ENCODE results near the gene MRGPRD. TPM values are rescaled to one million over a fixed set of nuclear protein-coding genes. Genes with fewer than 3 reads are reported as not detected.

MRGPRD gene
- total and polyA plus RNA-seq, 10 of the 15 experiments (the other 5 are each of a cell fraction or from before 2014, with no cell fraction given), result not detected

DNA sequence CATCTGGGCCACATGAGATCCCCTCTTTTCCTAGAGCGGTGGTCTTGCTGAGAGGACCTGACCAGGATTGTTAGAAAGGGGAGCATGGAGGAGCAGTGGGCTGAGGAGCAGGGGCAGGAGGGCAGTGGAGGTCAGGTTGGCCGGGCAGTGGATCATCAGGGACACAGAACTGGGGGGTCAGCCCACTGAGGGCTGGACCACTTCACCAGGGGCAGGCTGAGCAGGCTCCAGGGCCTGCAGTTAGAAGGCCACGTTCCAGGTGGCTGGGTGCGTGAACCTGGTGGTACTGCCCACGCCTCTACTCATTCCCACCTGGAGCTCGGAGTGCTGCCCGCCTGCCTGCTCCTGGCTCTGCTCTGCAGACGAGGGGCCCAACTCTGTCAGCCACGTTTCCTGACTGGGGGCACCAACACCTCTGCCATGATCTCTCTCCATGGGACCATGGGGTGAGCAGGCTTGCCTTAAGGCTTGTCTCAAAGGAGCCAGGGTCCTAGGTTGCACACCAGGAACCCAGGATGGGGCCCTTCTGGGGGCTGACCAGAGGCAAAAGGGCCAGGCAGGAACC, 22.6 kb upstream of the MRGPRD start:
- 9% methylated on average over 9 of the region's 9 CpGs for WGBS (ENCODE audit: insufficient coverage, insufficient replicate concordance, low lambda C conversion rate, missing lambda C conversion rate)
- Histone ChIP-seq H4K20me1 (ENCODE audit: control insufficient read depth, insufficient read depth) (no peaks in the 10 kb centered on the region), H3K27ac (ENCODE audit: control insufficient read depth, insufficient read depth) (no peak overlapping the region), H3K79me2 (ENCODE audit: control insufficient read depth, insufficient read depth, low read length) (no peaks in the 10 kb centered on the region), H3K4me2 (ENCODE audit: control insufficient read depth, insufficient read depth) (no peak overlapping the region), H3K4me3 (no peak overlapping the region), H3K27me3 (replicated peaks in 1 of 2; ENCODE audit: control insufficient read depth in 2 of 2, insufficient read depth in 2 of 2, low read length in 1 of 2) (peaks cover 2 to 3% of the 10 kb centered on the region in 2 experiments; a peak in 3 of 4 replicates), H3K36me3 (ENCODE audit: control insufficient read depth in 2 of 2, insufficient read depth in 2 of 2, low read length in 1 of 2) (no peaks in the 10 kb centered on the region), H2AFZ (ENCODE audit: control insufficient read depth, low read depth, low read length) (no peak overlapping the region), H3K4me1 (ENCODE audit: control insufficient read depth, insufficient read depth, low read length) (no peaks in the 10 kb centered on the region; the same call in 1 of the 2 replicates), H3K9ac (ENCODE audit: control insufficient read depth, insufficient read depth, low read length) (no peak overlapping the region), H3K9me3 (replicated peaks; ENCODE audit: control insufficient read depth, insufficient read depth, low read length) (no peaks in the 10 kb centered on the region)
- no TSS peak for BruUV-seq (replicated peaks)
- in situ Hi-C loops (cut with MboI), result no loop called here
- no peak for TF ChIP-seq FOXM1 (IDR thresholded peaks at IDR 0.05; ENCODE audit: low read depth, low read length)
- TF ChIP-seq, protein P1, sequence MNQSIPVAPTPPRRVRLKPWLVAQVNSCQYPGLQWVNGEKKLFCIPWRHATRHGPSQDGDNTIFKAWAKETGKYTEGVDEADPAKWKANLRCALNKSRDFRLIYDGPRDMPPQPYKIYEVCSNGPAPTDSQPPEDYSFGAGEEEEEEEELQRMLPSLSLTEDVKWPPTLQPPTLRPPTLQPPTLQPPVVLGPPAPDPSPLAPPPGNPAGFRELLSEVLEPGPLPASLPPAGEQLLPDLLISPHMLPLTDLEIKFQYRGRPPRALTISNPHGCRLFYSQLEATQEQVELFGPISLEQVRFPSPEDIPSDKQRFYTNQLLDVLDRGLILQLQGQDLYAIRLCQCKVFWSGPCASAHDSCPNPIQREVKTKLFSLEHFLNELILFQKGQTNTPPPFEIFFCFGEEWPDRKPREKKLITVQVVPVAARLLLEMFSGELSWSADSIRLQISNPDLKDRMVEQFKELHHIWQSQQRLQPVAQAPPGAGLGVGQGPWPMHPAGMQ (IDR thresholded peaks at IDR 0.05; ENCODE audit: borderline replicate concordance), result no peak
- CTCF ChIA-PET, result no interaction called here
- DNase-seq (ENCODE audit: low read depth, low spot score) (no peak), FAIRE-seq (no peak), ATAC-seq (no peak)
- SMC1A ChIA-PET (ENCODE audit: uncharacterized antibody, unreplicated experiment), result no interaction called here
- POLR2A ChIA-PET, result no interaction called here
- intact Hi-C loops (cut with micrococcal nuclease; ENCODE audit: unreplicated experiment), result no loop called here
- RAD21 ChIA-PET (ENCODE audit: unreplicated experiment), result no interaction called here

DNA sequence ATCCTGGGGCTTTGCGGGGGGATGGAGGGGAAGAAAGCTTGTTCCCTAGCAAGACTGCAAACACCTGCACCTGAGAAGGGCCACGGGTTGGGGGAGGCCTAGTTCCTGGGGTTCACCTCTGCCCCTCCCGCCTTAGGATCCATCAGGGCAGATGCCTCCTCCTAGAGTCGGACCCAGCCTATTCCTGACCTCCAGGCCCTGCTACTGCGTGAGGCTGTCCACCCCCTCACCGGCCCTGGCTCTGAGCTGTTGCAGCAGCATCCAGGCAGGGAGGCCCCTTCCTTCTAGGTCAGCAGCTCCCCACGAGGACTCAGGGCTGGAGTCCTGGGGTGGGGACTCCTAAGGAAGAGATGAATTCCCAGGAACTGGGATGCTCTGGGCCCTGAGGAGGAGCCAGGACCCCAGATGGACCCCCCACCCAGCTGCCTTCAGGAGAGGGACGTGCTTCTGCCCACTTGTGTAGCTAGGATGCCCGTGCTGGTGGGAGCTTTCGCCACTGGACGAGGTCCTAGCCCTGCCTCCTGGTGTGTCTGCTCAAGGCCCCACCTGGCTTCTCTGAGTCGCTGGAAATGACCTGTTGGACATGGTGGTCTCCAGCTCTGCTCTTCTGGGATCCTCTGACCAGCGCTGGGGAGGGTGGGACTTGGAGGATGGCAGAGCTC, 21.9 kb upstream of the MRGPRD start:
- intact Hi-C loops (cut with micrococcal nuclease; ENCODE audit: unreplicated experiment) (no loop called here), in situ Hi-C loops (cut with MboI) (no loop called here)
- no peaks in the 10 kb centered on the region; the same call in 1 of the 2 replicates for H3K4me1 ChIP-seq (ENCODE audit: control insufficient read depth, insufficient read depth, low read length)
- DNase-seq (ENCODE audit: low read depth, low spot score) (no peak), FAIRE-seq (no peak), ATAC-seq (no peak)
- BruUV-seq (replicated peaks), result no TSS peak
- no peak overlapping the region for H2AFZ ChIP-seq (ENCODE audit: control insufficient read depth, low read depth, low read length)
- ChIA-PET RAD21 (ENCODE audit: unreplicated experiment) (no interaction called here), POLR2A (no interaction called here), CTCF (no interaction called here), SMC1A (ENCODE audit: uncharacterized antibody, unreplicated experiment) (no interaction called here)
- H3K27me3 ChIP-seq (replicated peaks in 1 of 2; ENCODE audit: control insufficient read depth in 2 of 2, insufficient read depth in 2 of 2, low read length in 1 of 2), result peaks cover 1 to 3% of the 10 kb centered on the region in 2 experiments; a peak in 2 of 4 replicates
- H3K9ac ChIP-seq (ENCODE audit: control insufficient read depth, insufficient read depth, low read length), result no peak overlapping the region
- WGBS (ENCODE audit: insufficient coverage, insufficient replicate concordance, low lambda C conversion rate, missing lambda C conversion rate), result 14% methylated on average over 12 of the region's 13 CpGs
- H3K79me2 ChIP-seq (ENCODE audit: control insufficient read depth, insufficient read depth, low read length), result no peaks in the 10 kb centered on the region
- H3K27ac ChIP-seq (ENCODE audit: control insufficient read depth, insufficient read depth), result no peak overlapping the region
- TF ChIP-seq ATF7 (IDR thresholded peaks at IDR 0.05; ENCODE audit: low read depth) (no peak), ZSCAN29 (IDR thresholded peaks at IDR 0.05) (no peak), YBX1 (IDR thresholded peaks at IDR 0.05) (no peak), TBL1XR1 (IDR thresholded peaks at IDR 0.05; ENCODE audit: low read depth, low read length) (no peak)
- H3K36me3 ChIP-seq (ENCODE audit: control insufficient read depth in 2 of 2, insufficient read depth in 2 of 2, low read length in 1 of 2), result no peaks in the 10 kb centered on the region
- H4K20me1 ChIP-seq (ENCODE audit: control insufficient read depth, insufficient read depth), result no peaks in the 10 kb centered on the region
- no peak overlapping the region for H3K4me3 ChIP-seq
- no peaks in the 10 kb centered on the region for H3K9me3 ChIP-seq (replicated peaks; ENCODE audit: control insufficient read depth, insufficient read depth, low read length)
- no peak overlapping the region for H3K4me2 ChIP-seq (ENCODE audit: control insufficient read depth, insufficient read depth)

All from GM12878 (cell line).